Measurements from ENCODE around the gene TDRD6.

Gene TDRD6

GRCh38 chr6:46684771-46685170, 2.9 kb upstream of the TDRD6 start:
- DNase-seq, result no peak

GRCh38 chr6:46688117-46688965, 656 bp downstream of the TDRD6 start:
- no peak for DNase-seq

- DNase-seq, result no peak
These were observed 1.3 kb downstream of the TDRD6 start for GRCh38 chr6:46688966-46689335.

GRCh38 chr6:46689657-46690056, 2.0 kb downstream of the TDRD6 start:
- no peak for DNase-seq

GRCh38 chr6:46690141-46690755, 2.6 kb downstream of the TDRD6 start:
- DNase-seq, result no peak

- no peak for DNase-seq
These were observed 3.3 kb downstream of the TDRD6 start for GRCh38 chr6:46690911-46691451.

GRCh38 chr6:46699970-46700369, 12.3 kb downstream of the TDRD6 start:
- DNase-seq, result no peak

GRCh38 chr6:46704562-46704961, 16.9 kb downstream of the TDRD6 start:
- DNase-seq, result no peak

GRCh38 chr6:46706464-46706863, 18.8 kb downstream of the TDRD6 start:
- DNase-seq, result no peak

GRCh38 chr6:46711491-46711890, 23.8 kb downstream of the TDRD6 start:
- DNase-seq, result no peak

GRCh38 chr6:46715141-46715540, 27.5 kb downstream of the TDRD6 start:
- no peak for DNase-seq

- DNase-seq, result no peak
These were observed 31.4 kb downstream of the TDRD6 start for GRCh38 chr6:46719099-46719498.

GRCh38 chr6:46720401-46720800, 32.7 kb downstream of the TDRD6 start:
- no peak for DNase-seq

GRCh38 chr6:46729787-46730326, 42.2 kb downstream of the TDRD6 start:
- DNase-seq, result no peak

GRCh38 chr6:46730921-46731461, 43.3 kb downstream of the TDRD6 start:
- no peak for DNase-seq

GRCh38 chr6:46733341-46733801, 45.7 kb downstream of the TDRD6 start:
- no peak for DNase-seq

- DNase-seq, result no peak
These were observed 47.4 kb downstream of the TDRD6 start, which contains the start of gene PLA2G7 for GRCh38 chr6:46734867-46735719. Gene PLA2G7, minus strand, starts transcription at chr6:46735375. Its CDS starts 12,484 bp downstream, at chr6:46722891.

GRCh38 chr6:46735720-46736031, 48.0 kb downstream of the TDRD6 start:
- DNase-seq, result no peak

GRCh38 chr6:46736906-46737305, 49.2 kb downstream of the TDRD6 start:
- DNase-seq, result no peak

GRCh38 chr6:46741482-46741881, 53.8 kb downstream of the TDRD6 start:
- DNase-seq, result no peak

GRCh38 chr6:46741910-46742309, 54.2 kb downstream of the TDRD6 start:
- DNase-seq, result no peak

- DNase-seq, result no peak
These were observed 55.9 kb downstream of the TDRD6 start for GRCh38 chr6:46743425-46744158.
